Heart left ventricle (tissue), 13 donors: ENCODE data around the gene NHLRC2.

Experiments
- POLR2A ChIP-seq, 2 donors: fragments of 450-650 bp; IDR thresholded peaks; one replicate each; pipeline ENCODE4 v1.6.1; 2017; ENCODE audit warnings: antibody characterized with exemption in 2 of 2, mild to moderate bottlenecking in 2 of 2, moderate library complexity in 2 of 2
- TF ChIP-seq, protein P1 (sequence below), 12 donors: fragments of 200-600 bp; sonication (generic) in 4 of 12; IDR thresholded peaks; one replicate each; pipeline versions ENCODE4 v1.5.0 to v1.8.0; 2018 to 2022; ENCODE audit warnings: antibody characterized with exemption in 12 of 12, mild to moderate bottlenecking in 5 of 12
- donor health status: ischemic (EF 13 %, LVEDD 7.1; RV severe dilation, severe dysfunction).
- donor health status: DM: no; HTN: yes; CAD: no.
- donor health status: DM: no; HTN: no; CAD: no.
- donor health status: ischemic (EF 25% LVEDD 6.9; RV normal size, moderate dysfunction).
- donor health status: ischemic (EF 25% LVEDD 5.7; RV mildly dilated, moderate dysfunction).
- donor health status: ischemic (EF 35%, LVEDD 5.7; RV mildly dilated, moderate dysfunction).
- donor health status: nonischemic (EF 11% LVEDD 7.7; RV severe dilation, severe dysfunction).
- donor health status: DM: yes; HTN: yes; CAD: no.
- donor health status: PGD.
- donor health status: ischemic (EF 29% LVEDD 5.4; RV normal size, mild dysfunction).
- donor health status: nonischemic (EF 23%, LVEDD 6.1; RV moderate dilation, normal function).

DNA sequence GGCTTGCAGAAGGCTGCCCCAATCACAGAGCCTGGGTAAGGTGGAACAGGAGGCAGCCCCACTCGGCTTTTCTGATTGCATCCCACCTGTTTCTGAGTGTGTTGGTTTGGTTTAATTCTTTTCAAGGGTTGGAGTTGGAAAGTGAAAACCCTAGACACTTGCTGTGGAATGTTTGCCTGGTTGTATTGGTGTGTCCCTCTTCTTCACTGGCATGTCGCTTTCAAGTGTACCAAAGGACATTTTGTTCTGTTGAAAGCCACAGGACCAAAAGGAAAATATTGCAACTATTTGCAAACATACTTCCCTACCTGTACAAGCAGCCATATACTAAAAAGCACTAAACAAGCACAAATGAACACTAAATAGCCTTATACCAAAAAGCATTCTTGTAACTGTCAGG is 60.5 kb downstream of the NHLRC2 start:
- TF ChIP-seq, protein P1, sequence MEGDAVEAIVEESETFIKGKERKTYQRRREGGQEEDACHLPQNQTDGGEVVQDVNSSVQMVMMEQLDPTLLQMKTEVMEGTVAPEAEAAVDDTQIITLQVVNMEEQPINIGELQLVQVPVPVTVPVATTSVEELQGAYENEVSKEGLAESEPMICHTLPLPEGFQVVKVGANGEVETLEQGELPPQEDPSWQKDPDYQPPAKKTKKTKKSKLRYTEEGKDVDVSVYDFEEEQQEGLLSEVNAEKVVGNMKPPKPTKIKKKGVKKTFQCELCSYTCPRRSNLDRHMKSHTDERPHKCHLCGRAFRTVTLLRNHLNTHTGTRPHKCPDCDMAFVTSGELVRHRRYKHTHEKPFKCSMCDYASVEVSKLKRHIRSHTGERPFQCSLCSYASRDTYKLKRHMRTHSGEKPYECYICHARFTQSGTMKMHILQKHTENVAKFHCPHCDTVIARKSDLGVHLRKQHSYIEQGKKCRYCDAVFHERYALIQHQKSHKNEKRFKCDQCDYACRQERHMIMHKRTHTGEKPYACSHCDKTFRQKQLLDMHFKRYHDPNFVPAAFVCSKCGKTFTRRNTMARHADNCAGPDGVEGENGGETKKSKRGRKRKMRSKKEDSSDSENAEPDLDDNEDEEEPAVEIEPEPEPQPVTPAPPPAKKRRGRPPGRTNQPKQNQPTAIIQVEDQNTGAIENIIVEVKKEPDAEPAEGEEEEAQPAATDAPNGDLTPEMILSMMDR (IDR thresholded peaks at IDR 0.05) = no peak
- no peak for TF ChIP-seq POLR2A (IDR thresholded peaks at IDR 0.05)
